OCI-LY1 (cell line): ENCODE data around the gene TRIP13.
"Not testable (repeated sequence)": the region's sequence is repeated elsewhere in the genome, so short reads cannot be mapped to it uniquely, and the experiment has no call there.

Source experiments
- H2AFZ ChIP-seq: fragments of 200-600 bp; sonication (generic), shearing (Covaris generic); 2 replicates; pipeline ENCODE4 v1.6.0; 2014; ENCODE audit warnings: antibody characterized with exemption, mild to moderate bottlenecking, low read length
- H3F3A ChIP-seq: fragments of 200-600 bp; sonication (generic), shearing (Covaris generic); 2 replicates; pipeline ENCODE4 v1.6.0; 2014; ENCODE audit warnings: mild to moderate bottlenecking, antibody characterized with exemption, low read length, moderate library complexity; ENCODE audit not compliant: insufficient read depth
- H3K27ac ChIP-seq: fragments of 200-600 bp; sonication (generic); 2 replicates; pipeline ENCODE4 v1.5.1; 2014; ENCODE audit warnings: low read length, mixed run types, mild to moderate bottlenecking, low read depth; ENCODE audit not compliant: poor library complexity, severe bottlenecking
- H3K27me3 ChIP-seq: fragments of 200-600 bp; sonication (generic); 2 replicates; pipeline ENCODE4 v1.6.0; 2014; ENCODE audit warnings: antibody characterized with exemption, mild to moderate bottlenecking, low read length, moderate library complexity; ENCODE audit not compliant: insufficient read depth
- H3K36me3 ChIP-seq: fragments of 200-600 bp; sonication (generic); 2 replicates; pipeline ENCODE4 v1.6.1; 2014; ENCODE audit warnings: mild to moderate bottlenecking, antibody characterized with exemption, low read length, moderate library complexity, mixed read lengths; ENCODE audit not compliant: insufficient read depth
- H3K4me1 ChIP-seq: fragments of 200-600 bp; sonication (generic); 2 replicates; pipeline ENCODE4 v1.5.1; 2014; ENCODE audit warnings: mild to moderate bottlenecking, low read length, moderate library complexity; ENCODE audit not compliant: insufficient read depth, severe bottlenecking
- H3K4me2 ChIP-seq: fragments of 200-600 bp; sonication (generic), shearing (Covaris generic); 2 replicates; pipeline ENCODE4 v1.6.1; 2014; ENCODE audit warnings: low read length
- H3K4me3 ChIP-seq: fragments of 200-600 bp; sonication (generic); 2 replicates; pipeline ENCODE4 v1.5.1; 2014; ENCODE audit warnings: low read length, low read depth, mild to moderate bottlenecking, mixed read lengths; ENCODE audit not compliant: poor library complexity, severe bottlenecking
- H3K79me2 ChIP-seq: fragments of 200-600 bp; shearing (Covaris generic); 2 replicates; pipeline ENCODE4 v1.6.1; 2016; ENCODE audit warnings: mixed run types, low read length, mixed read lengths; ENCODE audit not compliant: insufficient read depth
- H3K9ac ChIP-seq: fragments of 200-600 bp; sonication (generic), shearing (Covaris generic); 2 replicates; pipeline ENCODE4 v1.6.1; 2014; ENCODE audit warnings: mild to moderate bottlenecking, low read length, mixed read lengths
- H3K9me2 ChIP-seq: fragments of 200-600 bp; sonication (generic), shearing (Covaris generic); 2 replicates; pipeline ENCODE4 v1.6.1; 2014; ENCODE audit warnings: low read depth, mild to moderate bottlenecking, low read length, mixed read lengths
- H3K9me3 ChIP-seq: fragments of 200-600 bp; shearing (Covaris generic); 2 replicates; pipeline ENCODE4 v1.6.1; 2014; ENCODE audit warnings: low read length, mixed read lengths
- H4K20me1 ChIP-seq: fragments of 200-600 bp; sonication (generic), shearing (Covaris generic); 2 replicates; pipeline ENCODE4 v1.6.0; 2016; ENCODE audit warnings: mild to moderate bottlenecking, low read length; ENCODE audit not compliant: insufficient read depth
- CTCF ChIP-seq: fragments of 200-600 bp; sonication (generic), shearing (Covaris generic); IDR thresholded peaks from 2 replicates; pipeline ENCODE4 v1.5.1; 2017; ENCODE audit warnings: mild to moderate bottlenecking, antibody characterized with exemption, low read length, moderate library complexity, mixed read lengths
- EZH2 ChIP-seq: fragments of 200-600 bp; sonication (generic), shearing (Covaris generic); IDR thresholded peaks from 2 replicates; pipeline ENCODE4 v1.8.0; 2017; ENCODE audit warnings: borderline replicate concordance, mixed run types, mild to moderate bottlenecking, antibody characterized with exemption, low read length, moderate library complexity, mixed read lengths

The TRIP13 gene

GRCh38 chr5:846602-847091 is 46.0 kb upstream of the TRIP13 start:
- H3K79me2 ChIP-seq, H4K20me1 ChIP-seq, H3K9me2 ChIP-seq, H3K27me3 ChIP-seq, H3K4me2 ChIP-seq, H3K36me3 ChIP-seq, H3K9ac ChIP-seq, H3K9me3 ChIP-seq, H3K4me3 ChIP-seq, H3F3A ChIP-seq, H3K27ac ChIP-seq, H2AFZ ChIP-seq, H3K4me1 ChIP-seq: not testable (repeated sequence)

- H3K9me2 ChIP-seq, H3K9me3 ChIP-seq, H3K36me3 ChIP-seq, H3K4me3 ChIP-seq, H3K27ac ChIP-seq, H4K20me1 ChIP-seq, H3F3A ChIP-seq, H3K9ac ChIP-seq, H2AFZ ChIP-seq, H3K79me2 ChIP-seq, H3K27me3 ChIP-seq, H3K4me1 ChIP-seq, H3K4me2 ChIP-seq: not testable (repeated sequence)
Measured at GRCh38 chr5:847212-847611, 45.5 kb upstream of the TRIP13 start.

GRCh38 chr5:847736-848135 is 44.9 kb upstream of the TRIP13 start:
- H2AFZ ChIP-seq, H3K79me2 ChIP-seq, H3K9ac ChIP-seq, H3K4me2 ChIP-seq, H3K36me3 ChIP-seq, H4K20me1 ChIP-seq, H3K27me3 ChIP-seq, H3K4me3 ChIP-seq, H3K9me2 ChIP-seq, H3K27ac ChIP-seq, H3F3A ChIP-seq, H3K9me3 ChIP-seq, H3K4me1 ChIP-seq: not testable (repeated sequence)

- Histone ChIP-seq H3K9ac (no peak overlapping the region), H3K36me3 (no peaks in the 10 kb centered on the region), H3K27ac (no peak overlapping the region), H3K27me3 (no peaks in the 10 kb centered on the region), H3K79me2 (no peaks in the 10 kb centered on the region), H3F3A (no peaks in the 10 kb centered on the region), H3K9me3 (no peaks in the 10 kb centered on the region), H3K4me1 (no peaks in the 10 kb centered on the region), H2AFZ (no peak overlapping the region), H4K20me1 (no peaks in the 10 kb centered on the region), H3K9me2 (no peaks in the 10 kb centered on the region), H3K4me3 (no peak overlapping the region), H3K4me2 (no peak overlapping the region)
- TF ChIP-seq CTCF (no peak), EZH2 (no peak)
Measured at GRCh38 chr5:848671-849111, 44.0 kb upstream of the TRIP13 start.

- Histone ChIP-seq H3F3A (no peaks in the 10 kb centered on the region), H2AFZ (no peak overlapping the region), H3K4me2 (no peak overlapping the region), H4K20me1 (no peaks in the 10 kb centered on the region), H3K27ac (no peak overlapping the region), H3K9me3 (no peaks in the 10 kb centered on the region), H3K9me2 (no peaks in the 10 kb centered on the region), H3K27me3 (no peaks in the 10 kb centered on the region), H3K79me2 (no peaks in the 10 kb centered on the region), H3K36me3 (no peaks in the 10 kb centered on the region), H3K9ac (no peak overlapping the region), H3K4me1 (no peaks in the 10 kb centered on the region), H3K4me3 (no peak overlapping the region)
- TF ChIP-seq CTCF (no peak), EZH2 (no peak)
Measured at GRCh38 chr5:849651-850301, 42.9 kb upstream of the TRIP13 start.
